Endothelial cell of umbilical vein (primary cell): ENCODE measurements around the gene ASAP2. TPM values are rescaled to one million over a fixed set of nuclear protein-coding genes. Genes with fewer than 3 reads are reported as not detected.

Source experiments
- BruUV-seq: library from RNA; stranded (reverse); fragments of 400-500 nt; replicated peaks from 2 replicates; lab custom pipeline; 2021; lab: Mats Ljungman, UMichigan
- CTCF ChIA-PET: fragments of 300-600, 350-600 bp; sonication (Branson Sonifier 250); formaldehyde crosslinking; loops from one replicate; lab custom pipeline; 2021; ENCODE audit warnings: antibody characterized with exemption, inconsistent platforms; lab: Charles Lee
- POLR2A ChIA-PET: fragments of 300-600, 350-600 bp; sonication (Branson Sonifier 250); formaldehyde crosslinking; loops from one replicate; lab custom pipeline; 2021; ENCODE audit warnings: antibody characterized with exemption, inconsistent platforms; lab: Charles Lee
- DNase-seq: peaks from one replicate; pipeline ENCODE4 v3.0.0-alpha.2; 2011; ENCODE audit warnings: low read depth, low spot score
- FAIRE-seq: peaks from 2 replicates; lab custom pipeline; 2011; peaks lifted over from hg19 to GRCh38; lab: Jason Lieb, UNC
- H2AFZ ChIP-seq: 2 replicates; pipeline ENCODE4 v1.6.0; 2012; ENCODE audit warnings: low read depth, low read length, control low read depth, inconsistent platforms
- H3K27ac ChIP-seq: 2 replicates; pipeline ENCODE4 v1.5.1; 2011; ENCODE audit warnings: low read depth, mild to moderate bottlenecking, control low read depth, low read length, moderate library complexity; ENCODE audit not compliant: insufficient read depth
- H3K27me3 ChIP-seq, 2 experiments: 2 replicates each; pipeline versions ENCODE4 v1.6.0 to v1.6.1; 2011; ENCODE audit warnings: low read length in 2 of 2, mixed read lengths in 1 of 2; ENCODE audit not compliant: control insufficient read depth in 2 of 2, insufficient read depth in 2 of 2
- H3K36me3 ChIP-seq, 2 experiments: 2 replicates in 1 of 2; 3 replicates in 1 of 2; pipeline ENCODE4 v1.5.1; 2011; ENCODE audit warnings: low read length in 2 of 2, mild to moderate bottlenecking in 1 of 2, moderate library complexity in 1 of 2; ENCODE audit not compliant: control insufficient read depth in 2 of 2, insufficient read depth in 2 of 2; ENCODE audit errors: extremely low read depth in 1 of 2
- H3K4me1 ChIP-seq: 3 replicates; pipeline ENCODE4 v1.5.1; 2011; ENCODE audit warnings: mild to moderate bottlenecking, low read length; ENCODE audit not compliant: control insufficient read depth, insufficient read depth; ENCODE audit errors: extremely low read depth
- H3K4me2 ChIP-seq: 2 replicates; pipeline ENCODE4 v1.6.1; 2011; ENCODE audit warnings: low read length, control low read depth, mixed read lengths; ENCODE audit not compliant: insufficient read depth
- H3K4me3 ChIP-seq, 3 experiments: fragments of 200-600 bp in 1 of 3; sonication (generic), shearing (Covaris generic) in 1 of 3; replicated peaks in 1 of 3; 2 replicates each; pipeline ENCODE4 v1.5.1; 2011 to 2016; ENCODE audit warnings: control low read depth in 3 of 3, low read length in 3 of 3, mild to moderate bottlenecking in 2 of 3, inconsistent platforms in 1 of 3, low read depth in 1 of 3, moderate library complexity in 1 of 3; ENCODE audit not compliant: insufficient read depth in 1 of 3
- H3K79me2 ChIP-seq: 2 replicates; pipeline ENCODE4 v1.6.0; 2012; ENCODE audit warnings: low read length, inconsistent platforms; ENCODE audit not compliant: control insufficient read depth, insufficient read depth
- H3K9ac ChIP-seq: replicated peaks from 2 replicates; pipeline ENCODE3; 2011; ENCODE audit warnings: low read length, control low read depth; ENCODE audit not compliant: insufficient read depth; ENCODE audit errors: extremely low read depth
- H3K9me1 ChIP-seq: replicated peaks from 3 replicates; pipeline ENCODE4 v1.6.0; 2011; ENCODE audit warnings: mild to moderate bottlenecking, low read length; ENCODE audit not compliant: control insufficient read depth, insufficient read depth; ENCODE audit errors: extremely low read depth
- H3K9me3 ChIP-seq: replicated peaks from 2 replicates; pipeline ENCODE4 v1.5.1; 2012; ENCODE audit warnings: low read length, inconsistent platforms; ENCODE audit not compliant: control insufficient read depth, insufficient read depth
- H4K20me1 ChIP-seq: replicated peaks from 2 replicates; pipeline ENCODE3; 2011; ENCODE audit warnings: mild to moderate bottlenecking, low read length; ENCODE audit not compliant: control insufficient read depth, insufficient read depth; ENCODE audit errors: extremely low read depth
- EZH2 ChIP-seq: IDR thresholded peaks from 2 replicates; pipeline ENCODE4 v1.6.1; 2012; ENCODE audit warnings: borderline replicate concordance, low read depth, mild to moderate bottlenecking, moderate library complexity, low read length, inconsistent platforms; ENCODE audit not compliant: severe bottlenecking
- FOS ChIP-seq: IDR thresholded peaks from 2 replicates; pipeline ENCODE4 v1.6.1; 2011; ENCODE audit warnings: mild to moderate bottlenecking, low read length, moderate library complexity, borderline replicate concordance; ENCODE audit not compliant: insufficient read depth
- GATA2 ChIP-seq: IDR thresholded peaks from 2 replicates; pipeline ENCODE4 v1.7.0; 2011; ENCODE audit warnings: low read depth, mild to moderate bottlenecking, moderate library complexity, mixed read lengths, low read length; ENCODE audit not compliant: insufficient read length, insufficient read depth
- JUN ChIP-seq: IDR thresholded peaks from 2 replicates; pipeline ENCODE4 v1.6.1; 2011; ENCODE audit warnings: borderline replicate concordance, low read depth; ENCODE audit not compliant: insufficient read length, insufficient read depth
- MYC ChIP-seq: IDR thresholded peaks from one replicate; pipeline ENCODE4 v1.6.1; 2011; ENCODE audit warnings: mild to moderate bottlenecking, low read depth, low read length
- POLR2A ChIP-seq: IDR thresholded peaks from 2 replicates; pipeline ENCODE4 v1.6.1; 2012; ENCODE audit warnings: low read depth, mild to moderate bottlenecking, control low read depth, low read length
- POLR2AphosphoS5 ChIP-seq: IDR thresholded peaks from 2 replicates; pipeline ENCODE4 v1.6.1; 2012; ENCODE audit warnings: low read depth, mild to moderate bottlenecking, control low read depth, low read length, moderate library complexity; ENCODE audit not compliant: insufficient read depth
- dilution Hi-C: fragments of 300-500 bp; cut with MboI; formaldehyde crosslinking; loops from one replicate; pipeline ENCODE4 v1.15.0; 2019; ENCODE audit warnings: low sequenced_read_pairs; ENCODE audit not compliant: extremely low pct_ligation_motif_present
- intact Hi-C: fragments of 100-400 bp; cut with micrococcal nuclease; formaldehyde crosslinking; loops from one replicate; pipeline ENCODE4 v1.10.0; 2022
- polyA plus RNA-seq, 4 experiments: library from polyadenylated mRNA; depleted of rRNA in 3 of 4; stranded (reverse) in 3 of 4; unstranded in 1 of 4; fragments of >200 nt; gene quantifications; 2 replicates each; pipeline versions ENCODE4 v1.2.1 to v1.2.3, GENCODE V29; 2011 to 2012; ENCODE audit warnings: missing spikeins in 1 of 4
- total RNA-seq: library from RNA; stranded (reverse); gene quantifications from 2 replicates; pipeline ENCODE4 v1.2.3, GENCODE V29; 2021
- TF ChIP-seq, protein P1 (sequence below): IDR thresholded peaks from 2 replicates; pipeline ENCODE4 v1.6.1; 2011; ENCODE audit not compliant: insufficient read depth, insufficient read length
- TF ChIP-seq, protein P2 (sequence below), 2 donors: IDR thresholded peaks; 1 replicate in 1 of 2; 2 replicates in 1 of 2; pipeline ENCODE4 v1.5.1; 2011; ENCODE audit warnings: low read length in 2 of 2, mild to moderate bottlenecking in 2 of 2, moderate library complexity in 2 of 2, control low read depth in 1 of 2, inconsistent platforms in 1 of 2, low read depth in 1 of 2; ENCODE audit not compliant: insufficient read depth in 1 of 2; ENCODE audit errors: extremely low read depth in 1 of 2

Gene ASAP2
- total and polyA plus RNA-seq, 2 donors (not counting 3 experiments of a cell fraction or from before 2014, with no cell fraction given): 31.1 to 79.2 TPM

DNA sequence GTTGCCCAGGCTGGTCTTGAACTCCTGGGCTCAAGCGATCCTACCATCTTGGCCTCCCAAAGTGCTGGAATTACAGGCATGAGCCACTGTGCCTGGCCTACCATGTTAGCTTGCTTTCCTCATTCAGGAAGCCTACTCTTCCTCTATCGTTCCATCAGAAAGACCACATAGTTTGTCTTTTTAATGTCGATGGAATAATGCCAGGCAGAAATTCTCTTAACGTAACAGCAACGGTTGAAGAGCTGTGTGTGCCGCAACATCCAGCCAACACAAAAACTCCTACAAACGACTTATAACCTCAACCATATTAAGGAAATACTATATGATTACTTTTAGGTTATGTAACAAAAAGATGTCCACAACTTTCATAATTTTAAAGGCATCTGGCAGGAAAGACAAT lies 206.2 kb downstream of the ASAP2 start:
- dilution Hi-C loops (no loop called here), intact Hi-C loops (no loop called here)
- Histone ChIP-seq H3K27ac (no peak overlapping the region), H3K9me1 (no peaks in the 10 kb centered on the region), H3K4me2 (no peak overlapping the region), H3K9me3 (no peaks in the 10 kb centered on the region), H2AFZ (no peak overlapping the region), H4K20me1 (no peaks in the 10 kb centered on the region), H3K79me2 (peaks cover 19% of the 10 kb centered on the region), H3K4me3 (no peak overlapping the region), H3K4me1 (no peaks in the 10 kb centered on the region), H3K36me3 (peaks cover 3 to 10% of the 10 kb centered on the region in 2 experiments), H3K9ac (no peak overlapping the region), H3K27me3 (no peaks in the 10 kb centered on the region)
- FAIRE-seq: no peak
- POLR2A ChIA-PET: no interaction called here
- BruUV-seq: no TSS peak
- DNase-seq: no peak
- CTCF ChIA-PET: interaction anchor here (0.6 kb wide), 1 partner anchor 13 kb away, joined by 3 read pairs; no protein-coding TSS in a partner anchor
- TF ChIP-seq, protein P1, sequence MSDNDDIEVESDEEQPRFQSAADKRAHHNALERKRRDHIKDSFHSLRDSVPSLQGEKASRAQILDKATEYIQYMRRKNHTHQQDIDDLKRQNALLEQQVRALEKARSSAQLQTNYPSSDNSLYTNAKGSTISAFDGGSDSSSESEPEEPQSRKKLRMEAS: no peak
- TF ChIP-seq MYC: no peak
- TF ChIP-seq, protein P2, sequence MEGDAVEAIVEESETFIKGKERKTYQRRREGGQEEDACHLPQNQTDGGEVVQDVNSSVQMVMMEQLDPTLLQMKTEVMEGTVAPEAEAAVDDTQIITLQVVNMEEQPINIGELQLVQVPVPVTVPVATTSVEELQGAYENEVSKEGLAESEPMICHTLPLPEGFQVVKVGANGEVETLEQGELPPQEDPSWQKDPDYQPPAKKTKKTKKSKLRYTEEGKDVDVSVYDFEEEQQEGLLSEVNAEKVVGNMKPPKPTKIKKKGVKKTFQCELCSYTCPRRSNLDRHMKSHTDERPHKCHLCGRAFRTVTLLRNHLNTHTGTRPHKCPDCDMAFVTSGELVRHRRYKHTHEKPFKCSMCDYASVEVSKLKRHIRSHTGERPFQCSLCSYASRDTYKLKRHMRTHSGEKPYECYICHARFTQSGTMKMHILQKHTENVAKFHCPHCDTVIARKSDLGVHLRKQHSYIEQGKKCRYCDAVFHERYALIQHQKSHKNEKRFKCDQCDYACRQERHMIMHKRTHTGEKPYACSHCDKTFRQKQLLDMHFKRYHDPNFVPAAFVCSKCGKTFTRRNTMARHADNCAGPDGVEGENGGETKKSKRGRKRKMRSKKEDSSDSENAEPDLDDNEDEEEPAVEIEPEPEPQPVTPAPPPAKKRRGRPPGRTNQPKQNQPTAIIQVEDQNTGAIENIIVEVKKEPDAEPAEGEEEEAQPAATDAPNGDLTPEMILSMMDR (IDR thresholded peaks at IDR 0.05; ENCODE audit: extremely low read depth in 1 of 2, insufficient read depth in 1 of 2, low read depth in 1 of 2, low read length in 2 of 2): no peak
- TF ChIP-seq POLR2A: no peak
- TF ChIP-seq FOS: no peak
- no peak for TF ChIP-seq EZH2
- no peak for TF ChIP-seq GATA2
- TF ChIP-seq POLR2AphosphoS5: no peak
- no peak for TF ChIP-seq JUN
